DMS153 treated with DMSO at 0.1 percent for 48 hours (cell line): Measurements from ENCODE around the gene WHRN.

Source experiments
- DNase-seq: peaks from one replicate; lab custom pipeline; 2025; ENCODE audit not compliant: unreplicated experiment; lab: John Stamatoyannopoulos, UW

Gene WHRN

DNA sequence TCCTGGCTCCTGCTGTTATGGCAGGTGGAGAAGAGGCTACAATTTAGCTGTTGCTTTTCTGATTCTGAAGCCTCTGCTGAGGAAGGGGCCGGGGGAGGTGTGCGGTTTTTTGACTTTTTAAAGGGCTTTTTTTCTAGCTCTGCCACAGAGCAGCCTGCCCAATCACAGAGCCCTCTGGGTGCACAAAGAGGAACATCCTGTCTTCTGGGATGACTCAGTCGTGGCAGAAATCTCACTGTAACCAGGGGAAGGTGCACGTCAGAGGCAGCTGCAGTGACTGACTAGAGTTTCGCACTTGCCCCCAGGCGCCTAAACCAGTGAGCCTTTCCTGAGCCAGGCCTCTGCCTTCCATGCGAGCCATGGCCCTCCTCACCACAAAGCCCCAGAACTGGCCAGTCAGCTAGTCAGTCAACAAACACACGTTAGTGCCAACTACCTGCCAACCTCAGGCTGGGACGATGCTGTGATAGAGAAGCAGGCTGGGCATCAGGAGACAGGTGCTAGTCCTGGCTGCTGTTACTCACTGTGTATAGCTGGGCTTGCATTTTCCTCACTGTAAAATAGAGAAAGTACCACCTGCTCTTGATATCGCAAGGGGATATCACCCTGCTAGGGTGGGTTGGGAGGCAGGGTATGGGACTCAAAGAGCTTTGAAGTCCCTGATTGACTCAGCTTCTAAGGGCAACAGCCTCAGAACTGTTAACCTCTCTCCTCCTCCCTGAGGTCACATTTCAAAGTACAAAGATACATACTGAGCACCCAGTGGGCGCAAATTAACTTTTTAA lies 119.7 kb downstream of the WHRN start:
- DNase-seq = no peak

DNA sequence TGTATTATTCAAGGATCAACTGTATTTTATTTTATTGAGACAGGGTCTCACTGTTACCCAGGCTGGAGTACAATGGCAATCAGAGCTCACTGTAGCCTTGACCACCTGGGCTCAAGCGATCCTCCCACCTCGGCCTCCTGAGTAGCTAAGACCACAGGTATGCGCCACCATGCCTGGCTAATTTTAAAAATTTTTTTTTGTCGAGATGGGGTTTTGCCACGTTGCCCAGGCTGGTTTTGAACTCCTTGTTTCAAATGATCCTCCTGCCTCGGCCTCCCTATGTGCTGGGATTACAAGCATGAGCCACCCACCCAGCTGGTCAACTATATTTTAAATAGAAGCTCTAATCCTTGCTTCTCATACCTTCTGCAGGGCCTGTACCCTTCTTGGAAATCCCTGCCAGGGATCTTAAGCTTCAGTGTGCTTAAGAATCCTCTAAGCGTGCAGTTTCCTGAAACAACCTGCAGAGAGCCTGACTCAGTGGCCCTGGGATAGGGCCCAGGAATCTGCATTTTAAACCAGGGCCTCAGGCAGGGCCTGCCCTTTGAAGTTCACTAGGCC lies 120.4 kb downstream of the WHRN start:
- no peak for DNase-seq

DNA sequence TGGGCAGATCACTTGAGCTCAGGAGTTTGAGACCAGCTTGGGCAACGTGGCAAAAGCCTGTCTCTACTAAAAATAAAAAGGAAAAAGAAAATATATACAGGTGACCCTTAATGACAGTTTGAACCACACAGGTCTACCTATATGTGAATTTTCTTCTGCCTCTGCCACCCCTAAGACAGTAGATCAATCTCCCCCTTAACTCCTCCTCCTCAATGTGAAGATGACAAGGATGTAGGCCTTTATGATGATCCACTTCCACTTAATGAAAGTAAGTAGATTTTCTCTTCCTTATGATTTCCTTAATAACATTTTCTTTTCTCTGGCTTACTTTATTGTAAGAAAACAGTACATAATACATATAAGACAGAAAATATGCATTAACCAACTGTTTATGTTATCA lies 120.9 kb downstream of the WHRN start:
- no peak for DNase-seq

DNA sequence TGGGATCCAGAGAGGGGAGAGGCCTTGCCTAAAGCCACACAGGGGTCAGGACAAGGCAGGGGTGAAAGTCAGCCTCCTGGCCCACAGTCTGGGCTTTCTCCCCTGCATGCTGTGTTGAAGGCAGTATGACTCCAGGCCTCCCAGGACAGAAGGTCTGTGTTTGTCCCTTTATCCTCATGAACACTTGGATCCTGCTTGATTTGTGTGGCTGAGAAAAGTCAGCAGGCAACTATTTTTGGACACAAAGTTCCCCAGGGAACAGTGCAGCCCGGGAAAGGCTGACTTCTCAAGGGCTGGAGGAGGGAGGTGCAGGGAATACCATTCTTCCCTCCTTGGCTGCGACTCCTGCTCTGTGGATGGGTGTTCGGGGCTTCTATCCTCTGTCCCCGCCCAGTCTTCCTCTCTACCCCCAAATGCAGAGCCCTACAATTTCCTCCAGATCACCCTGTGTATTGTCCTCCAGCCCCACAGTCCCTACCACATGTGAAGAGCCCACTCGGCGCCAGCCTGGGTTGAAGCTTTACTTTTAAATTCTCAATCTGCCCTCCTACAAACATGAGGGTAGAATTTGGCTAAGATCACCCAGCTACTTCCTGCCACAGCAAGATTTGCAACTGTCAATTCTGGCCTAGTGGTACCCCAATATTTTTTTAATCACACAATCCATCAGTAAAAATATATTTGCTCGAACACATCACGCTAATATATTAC lies 121.6 kb downstream of the WHRN start:
- no peak for DNase-seq

DNA sequence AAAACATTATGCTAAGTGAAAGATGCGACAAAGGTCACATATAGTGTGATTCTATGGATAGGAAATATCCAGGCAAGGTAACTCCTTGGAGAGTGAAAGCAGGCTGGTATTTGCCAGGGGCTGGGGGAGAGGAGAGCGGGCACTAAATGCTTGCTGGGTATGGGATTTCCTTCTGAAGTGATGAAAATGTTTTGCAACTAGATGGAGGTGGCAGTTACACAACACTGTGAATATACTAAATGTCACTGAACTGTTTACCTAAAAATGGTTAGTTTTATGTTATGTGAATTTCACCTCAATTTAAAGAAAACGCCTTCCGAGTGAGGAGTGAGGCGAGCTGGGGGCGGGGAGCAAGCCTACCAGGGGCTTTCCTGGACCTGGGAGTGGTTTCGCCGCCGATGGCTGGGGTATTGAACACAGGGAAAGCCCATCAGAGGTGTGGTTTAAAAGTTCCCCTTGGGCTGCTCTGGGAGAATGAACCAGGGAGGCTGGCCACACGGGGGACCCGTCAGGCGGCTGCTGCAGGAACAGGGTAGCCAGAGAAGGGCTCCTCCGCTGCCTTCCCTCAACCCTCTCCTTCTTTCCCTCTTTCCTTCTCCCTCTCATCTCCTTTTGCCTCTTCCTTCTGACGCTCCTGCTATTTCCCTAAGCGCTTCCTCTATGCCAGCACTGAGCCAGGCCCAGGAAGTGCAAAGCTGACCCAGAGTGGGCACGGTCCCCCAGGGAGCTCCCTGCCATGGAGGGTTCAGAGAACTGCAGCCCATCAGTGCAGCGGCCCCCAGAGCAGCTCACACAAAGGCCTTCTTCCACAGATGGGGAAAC lies 122.4 kb downstream of the WHRN start:
- DNase-seq = no peak

DNA sequence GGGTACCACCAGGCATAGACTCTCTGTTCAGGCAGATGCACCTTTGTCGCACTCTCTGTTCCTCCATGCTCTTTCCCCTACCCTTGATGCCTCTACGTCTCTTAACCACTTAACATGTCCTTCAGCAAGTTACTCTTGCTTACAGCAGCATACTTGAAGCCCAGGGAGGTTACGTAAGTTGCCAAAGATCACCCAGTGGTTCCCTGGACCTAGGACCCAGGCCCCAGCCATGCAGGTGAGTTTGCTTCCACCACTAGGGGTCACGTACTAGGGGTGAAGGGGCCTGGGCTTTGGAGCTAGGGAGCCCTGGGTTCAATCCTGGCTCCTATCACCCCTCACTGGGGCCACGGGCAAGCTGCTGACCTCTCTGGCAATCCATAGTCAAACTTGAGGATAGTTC lies 126.4 kb downstream of the WHRN start:
- DNase-seq = no peak

DNA sequence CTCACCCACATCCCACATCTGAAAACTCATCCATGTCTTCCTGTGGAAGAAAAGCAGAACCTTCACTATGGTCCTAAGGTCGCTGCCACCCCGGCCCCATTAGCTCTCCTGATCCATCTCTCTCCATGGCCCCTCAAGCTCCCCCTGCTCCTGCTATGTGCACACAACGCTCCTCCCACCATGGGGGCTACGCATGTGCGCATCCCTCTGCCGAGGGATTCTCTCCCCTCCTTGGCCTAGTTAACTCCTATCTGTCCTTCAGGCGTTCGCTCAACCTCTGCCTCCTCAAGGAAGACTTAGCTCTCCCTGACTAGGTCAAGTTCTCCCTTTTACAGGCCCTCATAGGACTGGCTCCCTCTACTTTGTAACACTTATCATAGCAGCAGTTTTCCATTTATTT lies 127.3 kb downstream of the WHRN start:
- DNase-seq = no peak

DNA sequence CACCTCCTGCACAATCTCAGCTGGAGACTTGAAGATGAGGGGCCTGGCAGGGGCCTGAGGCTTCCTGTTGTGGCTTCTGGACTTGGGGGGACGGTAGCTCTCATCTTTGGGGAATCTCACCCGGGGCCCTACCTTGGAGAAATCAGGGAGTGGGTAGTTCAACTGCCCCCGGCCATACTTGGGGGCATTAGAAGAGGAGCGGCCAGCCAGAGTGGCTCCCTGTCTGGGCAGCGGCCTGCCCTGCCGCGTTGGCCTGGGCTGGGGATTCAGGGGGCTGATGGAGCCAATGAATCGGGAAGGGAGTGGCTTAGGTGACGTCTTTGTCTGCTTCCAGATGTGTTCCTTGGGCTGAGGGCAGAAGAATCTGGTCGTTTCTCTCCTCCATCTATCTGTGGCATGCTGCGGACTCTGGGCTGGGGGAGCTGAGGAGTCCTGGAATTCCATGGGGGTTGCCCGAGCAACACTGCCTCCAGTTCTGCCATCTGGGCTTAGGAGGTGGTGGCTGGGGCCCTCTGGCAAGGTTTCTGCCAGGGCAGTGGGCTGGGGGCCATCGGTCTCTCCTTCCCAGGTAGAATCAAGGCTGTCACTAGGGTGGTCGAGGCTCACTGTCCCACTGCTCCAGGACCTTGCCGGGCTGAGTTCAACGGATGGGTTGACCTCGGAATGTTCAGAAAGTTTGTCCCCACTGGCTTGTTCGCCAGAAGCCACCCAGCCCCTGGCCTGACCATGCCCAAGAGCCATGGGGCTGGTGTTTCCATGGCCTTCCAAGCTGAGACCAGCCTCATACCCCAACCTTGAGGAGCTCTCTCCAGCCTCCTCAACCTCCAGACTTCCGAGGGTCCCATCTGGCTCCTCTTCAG lies 128.5 kb downstream of the WHRN start:
- no peak for DNase-seq

DNA sequence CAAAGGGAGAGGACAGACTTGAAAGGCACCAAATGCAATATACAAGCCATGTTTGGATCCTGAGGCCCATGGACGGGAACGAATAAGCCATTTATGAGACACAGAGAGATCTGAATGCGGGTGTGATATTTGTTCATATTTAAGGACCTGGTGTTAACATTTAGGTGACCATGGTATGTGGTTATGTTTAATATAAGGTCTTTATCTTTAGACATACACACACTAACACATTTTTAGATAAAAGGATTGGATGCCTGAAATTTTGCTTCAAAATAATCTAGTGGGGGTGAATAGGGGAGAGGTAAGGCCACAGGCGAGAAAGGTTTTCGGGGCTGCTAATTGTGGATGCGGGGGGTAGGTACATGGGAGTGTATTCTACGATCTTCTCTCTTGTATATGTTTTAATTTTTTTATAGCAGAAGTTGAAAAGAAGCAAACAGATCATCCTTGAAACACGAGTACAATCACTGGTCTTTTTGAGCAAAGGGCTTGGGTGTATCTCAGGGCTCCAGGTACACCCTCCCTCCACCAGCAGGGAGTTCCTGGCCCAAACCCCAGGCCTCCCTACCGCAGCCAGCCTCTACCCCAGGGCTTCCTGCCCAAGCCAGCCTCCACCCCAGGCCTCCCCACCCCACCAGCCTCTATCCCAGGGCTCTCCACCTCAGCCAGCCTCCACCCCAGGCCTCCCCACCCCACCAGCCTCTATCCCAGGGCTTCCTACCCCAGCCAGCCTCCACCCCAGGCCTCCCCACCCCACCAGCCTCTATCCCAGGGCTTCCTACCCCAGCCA lies 129.7 kb downstream of the WHRN start:
- no peak for DNase-seq

DNA sequence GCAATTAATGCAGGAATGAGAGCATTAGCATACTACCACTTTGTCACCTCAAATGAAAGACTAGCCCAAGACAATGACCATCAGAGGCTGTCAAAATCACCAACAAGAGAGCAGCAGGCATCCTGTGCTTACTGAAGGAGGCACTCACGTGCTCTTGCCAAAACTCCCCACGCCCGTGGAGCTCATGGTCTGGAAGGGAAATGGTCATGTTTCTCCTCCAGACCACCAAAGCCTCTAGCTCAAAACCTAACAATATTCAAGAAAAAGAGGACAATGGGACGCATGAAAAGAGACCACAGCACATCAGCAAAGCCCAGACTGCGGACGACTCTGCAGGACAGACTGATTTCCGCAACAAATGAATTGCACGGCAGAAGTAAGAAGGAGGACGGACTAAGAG lies 130.3 kb downstream of the WHRN start:
- DNase-seq = no peak

DNA sequence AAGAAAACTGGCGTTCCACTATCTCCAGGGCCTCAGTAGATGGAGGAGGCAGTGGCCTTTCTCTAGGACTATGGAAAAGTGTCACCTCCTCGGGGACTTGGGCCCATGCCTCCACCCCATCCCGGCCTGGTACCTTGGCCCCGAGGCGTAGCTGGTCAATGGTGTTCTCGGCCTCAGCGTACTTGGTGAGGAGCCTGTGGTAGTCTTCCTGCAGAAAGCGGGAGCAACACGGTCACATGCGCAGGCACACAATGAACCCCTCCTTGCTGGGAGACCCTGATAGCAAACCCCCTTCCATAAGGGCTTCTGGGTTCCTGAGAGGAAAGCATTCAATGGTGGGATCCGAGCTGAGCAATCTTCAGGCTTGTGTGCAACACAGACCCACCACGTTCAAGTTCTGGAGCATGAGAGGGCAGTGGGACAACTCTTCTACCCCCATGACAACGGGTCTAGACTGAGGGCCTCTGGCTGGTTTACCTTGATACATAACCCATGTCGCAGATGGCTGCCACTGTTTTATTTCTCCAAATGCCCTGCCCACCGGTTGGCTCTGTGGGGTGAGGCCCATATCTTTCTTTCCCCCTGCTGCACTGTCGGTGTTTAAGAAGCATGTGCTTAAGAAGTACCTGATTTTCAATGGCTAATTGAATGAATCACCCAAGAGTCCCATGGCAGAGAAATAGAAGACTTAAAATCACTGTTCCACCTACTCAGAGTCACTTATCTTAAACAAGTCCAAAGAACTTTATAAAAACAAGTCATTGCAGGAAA lies 131.1 kb downstream of the WHRN start:
- DNase-seq = no peak

DNA sequence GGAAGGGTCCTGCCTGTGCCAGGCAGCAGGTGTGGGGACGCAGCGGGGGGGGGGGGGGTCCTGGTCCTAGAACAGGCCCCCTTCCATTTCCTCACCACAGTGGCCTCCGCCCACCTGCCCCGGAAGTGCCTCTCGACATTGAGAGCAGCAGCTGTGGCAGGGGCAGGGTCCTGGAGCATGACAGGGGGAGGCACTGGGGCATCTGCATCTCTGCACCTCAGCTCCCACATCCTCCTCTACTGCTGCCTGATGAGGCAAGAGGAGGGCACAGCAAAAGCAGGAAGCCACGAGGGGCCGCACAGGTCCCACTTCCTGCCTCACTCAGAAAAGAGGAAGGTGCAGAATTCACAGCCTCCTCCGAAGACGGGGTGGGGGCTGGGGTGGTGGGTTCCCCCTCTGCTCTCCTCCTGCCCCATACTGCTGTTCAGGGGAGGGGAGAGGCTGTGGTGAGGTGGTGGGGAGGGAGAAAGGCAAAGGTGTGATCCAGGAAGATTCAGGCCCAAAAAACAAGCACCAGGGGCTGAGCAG lies 132.3 kb downstream of the WHRN start:
- no peak for DNase-seq

DNA sequence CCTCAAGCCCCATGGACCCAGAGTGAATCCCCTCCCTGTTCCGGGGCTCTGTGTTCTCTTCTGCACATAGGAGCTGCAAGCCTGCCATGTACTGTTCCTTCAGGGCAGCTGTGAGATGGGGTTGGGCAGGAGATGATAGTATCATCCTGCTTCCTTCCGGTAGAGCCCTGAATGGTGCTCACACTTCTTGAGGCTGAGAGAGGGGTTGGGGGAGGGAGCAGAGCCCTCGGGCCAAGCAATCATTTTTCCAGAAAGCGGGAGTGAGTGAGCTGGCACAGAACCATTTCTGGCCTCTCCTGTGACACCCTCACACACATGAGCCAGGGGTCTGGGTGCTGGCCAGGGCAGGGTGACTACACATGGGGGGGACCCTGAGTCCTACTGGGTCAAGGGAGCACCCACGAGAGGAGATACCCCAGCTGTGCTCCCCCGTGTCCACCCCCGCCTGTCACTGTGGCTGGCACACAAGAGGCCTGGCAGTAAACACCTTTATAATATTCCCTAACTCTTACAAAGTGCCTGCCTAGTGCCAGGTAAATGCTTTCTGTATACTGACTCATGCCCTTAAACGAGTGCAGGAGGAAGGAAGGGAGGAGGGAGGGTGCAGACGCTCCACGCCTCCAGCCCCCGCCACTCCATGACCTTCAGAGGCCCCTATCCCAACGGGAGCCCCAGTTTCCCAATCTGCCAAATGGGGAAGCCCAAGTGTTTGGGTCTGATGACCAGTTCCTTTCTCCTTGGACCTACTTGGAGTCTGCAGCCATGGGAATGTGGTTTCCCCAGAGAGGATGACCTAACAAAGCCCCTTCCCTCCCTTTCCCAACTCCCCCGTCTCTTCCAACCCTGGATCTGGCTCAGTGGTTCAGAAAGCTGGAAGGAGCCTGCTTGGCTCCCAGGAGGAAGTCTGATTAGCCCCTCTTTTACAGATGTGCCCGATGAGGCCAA lies 133.0 kb downstream of the WHRN start:
- no peak for DNase-seq

DNA sequence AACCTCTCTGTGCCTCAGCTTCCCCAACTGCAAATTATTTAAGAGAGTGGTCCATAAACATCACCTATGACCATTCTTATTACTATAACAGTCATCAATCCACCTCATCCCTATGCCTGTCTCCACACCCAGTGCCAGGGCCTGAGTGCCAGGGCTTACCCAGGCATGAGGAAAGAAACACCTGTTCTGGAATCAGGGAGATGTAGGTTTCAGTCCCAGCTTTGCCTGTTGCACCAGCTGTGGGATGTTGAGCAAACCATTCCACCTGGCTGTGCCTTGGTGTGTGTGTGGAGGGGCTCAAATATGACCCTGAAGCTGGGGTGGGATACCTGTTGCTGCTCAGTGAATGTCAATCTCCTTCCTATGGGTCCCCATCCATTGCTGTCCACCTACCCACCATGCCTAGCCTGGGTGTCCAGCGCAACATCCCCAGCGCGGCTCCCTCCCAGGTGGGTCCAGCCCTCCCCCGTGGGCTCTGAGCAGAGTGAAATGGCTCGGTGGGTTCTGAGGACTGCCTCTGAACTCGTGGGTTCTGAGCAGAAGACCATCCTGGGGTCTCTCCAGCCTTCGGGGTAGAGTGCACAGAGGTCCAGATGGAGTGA lies 133.8 kb downstream of the WHRN start:
- DNase-seq = no peak

DNA sequence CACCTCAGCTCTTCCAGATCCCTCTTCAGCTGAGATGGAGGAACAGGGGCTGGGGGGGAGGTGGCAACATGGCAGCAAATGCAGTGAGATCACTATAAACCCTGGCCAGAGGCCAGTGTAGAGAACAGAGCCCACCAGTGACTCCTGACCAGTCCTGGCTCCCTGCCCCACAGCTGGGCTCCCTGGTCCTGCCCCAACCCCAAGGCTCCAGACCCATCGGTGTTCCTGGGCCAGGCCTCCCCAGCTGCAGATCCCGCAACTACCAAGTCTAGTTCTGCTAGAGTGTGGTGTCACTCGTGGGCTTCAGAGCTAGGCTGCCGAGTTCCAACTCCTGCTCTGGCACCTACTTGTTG lies 134.3 kb downstream of the WHRN start:
- DNase-seq = no peak

DNA sequence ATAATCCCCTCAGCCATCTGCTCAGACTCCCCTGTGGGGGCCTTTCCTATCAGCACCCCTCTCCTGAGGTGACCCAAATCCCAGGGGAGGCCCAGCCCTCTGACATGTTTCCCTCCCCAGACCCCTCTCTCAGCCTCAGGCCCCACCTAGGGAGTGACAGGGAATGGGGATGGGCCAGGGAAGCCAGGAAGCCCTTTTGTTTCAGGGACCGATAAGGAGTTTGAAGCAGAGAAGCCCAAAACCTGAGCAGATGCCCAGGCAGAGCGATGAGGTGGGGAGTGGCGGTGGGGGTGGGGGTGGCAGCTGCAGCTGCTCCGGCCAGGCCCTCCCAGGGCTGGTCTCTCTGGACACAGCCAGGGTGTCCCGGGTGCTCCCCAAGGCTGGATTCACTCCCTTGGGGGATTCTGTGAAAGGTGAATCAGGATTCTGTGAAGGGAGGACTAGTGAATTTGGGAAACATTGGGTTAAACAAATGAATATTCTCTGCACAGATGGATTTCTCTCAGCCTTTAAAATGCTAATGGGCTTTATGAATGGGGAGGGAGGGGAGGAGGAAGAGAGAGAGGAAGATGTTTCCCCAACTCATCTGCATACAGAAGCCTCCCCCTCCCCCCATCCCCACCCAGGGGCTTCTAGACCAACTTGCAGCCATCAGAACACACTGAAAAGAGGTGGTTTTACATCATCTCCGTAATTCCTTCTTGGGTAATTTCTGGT lies 134.9 kb downstream of the WHRN start:
- no peak for DNase-seq
